Measurements from ENCODE around the gene FGD6.
"Not testable (repeated sequence)": the region's sequence is repeated elsewhere in the genome, so short reads cannot be mapped to it uniquely, and the experiment has no call there.

Gene FGD6

DNA sequence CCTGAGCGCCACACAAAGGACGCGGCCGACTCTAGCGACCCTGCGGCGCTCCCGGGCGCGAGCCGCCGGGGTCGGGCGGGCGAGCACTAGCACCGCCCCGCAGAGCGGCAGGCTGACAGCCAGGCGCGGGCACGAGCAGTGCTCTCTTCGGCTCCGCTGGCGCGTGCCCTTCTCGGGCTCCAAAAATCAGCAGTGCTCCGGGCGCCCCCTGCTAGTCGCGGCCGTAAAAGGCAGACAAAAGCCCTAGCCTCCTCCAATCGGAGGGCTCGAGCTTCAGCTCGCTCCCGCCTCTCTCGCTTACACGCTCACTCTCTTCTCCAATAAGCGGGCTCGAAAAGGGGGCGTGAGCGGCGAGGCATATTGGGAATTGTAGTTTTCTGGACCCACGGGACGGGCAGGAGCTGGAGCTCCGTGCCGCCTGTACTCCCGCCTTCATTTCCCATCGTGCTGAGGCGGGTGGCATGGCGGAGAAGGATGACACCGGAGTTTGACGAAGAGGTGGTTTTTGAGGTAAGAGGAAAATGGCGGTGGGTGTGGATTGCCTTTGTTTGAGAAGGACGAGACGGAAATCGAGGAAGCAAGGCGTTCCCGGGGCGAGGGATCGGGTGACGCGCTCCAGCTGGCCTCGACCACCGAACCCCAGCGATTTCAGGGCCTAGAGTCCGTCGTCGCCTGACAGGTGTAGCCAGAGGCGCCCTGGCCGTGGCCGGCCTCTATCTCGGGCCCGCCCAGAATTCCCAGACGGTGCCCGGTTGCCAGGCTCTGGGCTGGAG is at the start of gene FGD6, which contains the start of gene VEZT:
TSS of gene FGD6 (minus strand) at position 91 of the 773 bp plus-strand sequence. CDS start 227 bp downstream, outside the sequence.
TSS of gene VEZT (plus strand) at position 431 of the 773 bp plus-strand sequence. CDS start at position 475, 44 bp downstream.
- peak; percentile 99 for DNase-seq (ENCODE audit: low spot score)

DNA sequence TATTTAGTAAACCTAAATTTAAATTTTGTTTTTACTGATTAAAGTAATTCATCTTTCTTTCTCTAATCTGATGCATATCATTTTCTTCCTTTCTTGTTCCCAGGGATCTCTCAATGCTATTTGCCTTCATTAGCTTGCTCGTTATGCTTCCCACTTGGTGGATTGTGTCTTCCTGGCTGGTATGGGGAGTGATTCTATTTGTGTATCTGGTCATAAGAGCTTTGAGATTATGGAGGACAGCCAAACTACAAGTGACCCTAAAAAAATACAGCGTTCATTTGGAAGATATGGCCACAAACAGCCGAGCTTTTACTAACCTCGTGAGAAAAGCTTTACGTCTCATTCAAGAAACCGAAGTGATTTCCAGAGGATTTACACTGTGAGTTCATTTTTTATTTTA is 49.0 kb upstream of the FGD6 start:
- DNase-seq (ENCODE audit: low spot score), result no peak

DNA sequence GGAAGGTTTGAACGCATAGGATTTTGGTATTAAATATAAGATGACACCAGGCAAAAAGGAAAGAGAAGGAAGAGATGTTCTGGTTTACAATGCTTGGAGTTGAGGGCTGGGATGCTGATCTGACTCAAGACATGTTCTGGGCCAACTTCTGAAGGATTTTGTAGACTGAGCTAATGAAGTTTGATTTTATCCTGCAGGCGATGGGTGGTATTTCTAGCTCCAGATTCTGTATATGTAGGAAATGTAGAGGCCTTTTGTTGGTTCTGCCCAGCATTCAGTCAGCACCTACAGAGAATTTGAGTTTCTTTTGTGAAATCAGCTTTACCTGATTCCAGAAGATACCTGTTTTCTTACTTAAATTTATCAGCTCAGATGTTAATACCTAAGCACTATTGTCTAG is 48.5 kb upstream of the FGD6 start:
- no peak for DNase-seq (ENCODE audit: low spot score)

DNA sequence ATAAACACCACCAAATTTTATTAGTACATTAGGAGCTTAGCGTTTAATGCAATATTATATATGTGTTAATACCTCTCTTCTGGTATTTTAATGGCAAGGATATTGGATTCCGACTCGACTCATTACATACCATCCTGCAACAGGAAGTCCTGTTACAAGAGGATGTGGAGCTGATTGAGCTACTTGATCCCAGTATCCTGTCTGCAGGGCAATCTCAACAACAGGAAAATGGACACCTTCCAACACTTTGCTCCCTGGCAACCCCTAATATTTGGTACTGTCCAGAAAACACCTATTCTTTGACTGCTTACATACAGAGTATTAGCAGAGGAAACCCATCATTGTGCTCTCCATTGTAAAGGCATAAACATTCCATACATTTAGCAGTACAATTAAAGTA is 45.5 kb upstream of the FGD6 start:
- DNase-seq (ENCODE audit: low spot score), result no peak

DNA sequence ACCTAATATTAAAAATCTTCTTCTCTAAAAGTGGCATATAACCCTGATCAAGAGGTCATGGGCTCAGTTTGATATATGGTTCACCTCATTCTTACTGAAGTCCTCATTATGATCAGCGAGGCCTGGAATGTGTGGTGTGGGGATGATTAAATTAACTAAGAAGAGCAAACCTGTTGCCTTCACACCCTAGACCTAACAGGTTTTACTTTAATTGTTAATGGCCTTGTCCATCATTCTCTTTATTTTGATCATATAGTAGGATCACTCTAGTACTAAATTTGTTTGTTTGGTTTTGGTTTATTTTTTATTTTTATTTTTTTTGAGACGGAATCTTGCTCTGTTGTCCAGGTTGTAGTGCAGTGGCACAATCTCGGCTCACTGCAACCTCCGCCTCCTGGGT is 43.8 kb upstream of the FGD6 start:
- DNase-seq (ENCODE audit: low spot score), result no peak

DNA sequence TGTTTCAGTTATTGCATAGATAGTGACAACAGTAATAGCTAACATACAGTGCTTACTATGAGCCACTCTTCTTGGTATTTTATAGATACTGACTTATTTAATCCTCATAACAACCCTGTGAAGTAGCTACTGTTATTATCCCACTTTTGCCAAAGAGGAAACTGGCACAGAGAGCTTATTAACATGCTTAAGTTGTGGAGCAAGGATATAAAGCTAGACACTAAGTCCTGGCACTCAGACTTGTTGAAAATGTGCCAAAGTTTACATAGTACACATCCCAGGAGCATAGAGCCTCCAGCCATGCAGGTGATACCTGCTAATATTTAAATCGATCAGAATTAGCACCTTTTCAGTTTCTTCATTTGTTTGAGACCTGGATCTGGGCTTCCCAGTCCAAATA is 42.1 kb upstream of the FGD6 start:
- DNase-seq (ENCODE audit: low spot score), result no peak

DNA sequence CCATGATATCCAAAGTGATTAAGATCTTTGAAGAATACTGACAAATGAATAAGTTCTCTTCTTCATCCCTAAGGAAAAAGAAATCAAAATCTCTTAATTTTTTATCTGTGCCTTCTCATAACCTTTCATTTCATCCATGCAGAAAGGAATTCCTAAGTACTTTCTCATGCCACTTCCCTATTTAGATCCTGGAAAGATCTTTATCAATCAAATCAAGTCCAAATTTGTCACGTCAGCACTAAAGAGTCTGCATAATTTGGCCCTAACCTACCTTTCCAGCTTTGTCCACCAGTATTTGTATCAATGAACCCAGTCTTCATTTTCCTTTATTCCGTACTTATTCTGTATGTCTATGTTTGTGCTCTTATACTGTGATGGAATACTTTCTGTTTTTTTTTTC is 41.5 kb upstream of the FGD6 start:
- no peak for DNase-seq (ENCODE audit: low spot score)

DNA sequence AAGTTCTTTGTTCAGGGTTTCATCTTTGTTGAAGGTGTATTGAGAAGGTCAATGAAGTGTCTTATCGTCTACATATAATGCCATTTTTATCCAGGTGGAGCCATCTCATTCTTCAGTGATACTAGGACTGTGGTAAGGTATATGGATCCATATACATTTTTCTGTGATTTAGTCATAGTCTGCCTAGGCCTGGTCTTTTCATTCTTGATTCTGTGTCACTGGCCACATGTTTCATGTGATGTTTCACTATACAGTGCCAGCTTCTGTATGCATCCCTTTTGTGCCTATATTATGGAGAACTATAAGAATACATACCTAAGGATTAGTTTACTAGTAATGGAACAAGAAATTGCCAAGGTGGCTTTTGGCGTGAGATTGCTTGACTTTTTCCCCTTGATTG is 40.9 kb upstream of the FGD6 start:
- no peak for DNase-seq (ENCODE audit: low spot score)

DNA sequence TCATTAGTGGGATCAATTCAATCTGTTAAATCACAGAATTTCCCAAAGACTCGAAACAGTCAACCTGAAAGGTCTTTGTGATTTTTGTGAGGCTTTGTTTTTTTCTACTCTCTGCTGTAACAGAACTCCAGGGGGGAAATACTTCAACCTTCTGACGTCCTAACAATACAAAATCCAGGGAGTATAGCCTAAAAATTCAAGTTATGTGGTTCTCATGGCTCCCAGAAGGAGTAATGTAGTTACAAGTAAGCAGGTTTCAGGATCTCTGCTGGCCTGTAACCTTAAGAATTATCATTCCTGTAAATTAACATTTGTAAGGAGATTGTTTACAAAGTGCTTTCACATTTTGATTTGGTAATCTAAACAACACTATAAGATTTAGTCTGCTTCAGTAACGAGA is 40.3 kb upstream of the FGD6 start:
- DNase-seq (ENCODE audit: low spot score), result no peak

DNA sequence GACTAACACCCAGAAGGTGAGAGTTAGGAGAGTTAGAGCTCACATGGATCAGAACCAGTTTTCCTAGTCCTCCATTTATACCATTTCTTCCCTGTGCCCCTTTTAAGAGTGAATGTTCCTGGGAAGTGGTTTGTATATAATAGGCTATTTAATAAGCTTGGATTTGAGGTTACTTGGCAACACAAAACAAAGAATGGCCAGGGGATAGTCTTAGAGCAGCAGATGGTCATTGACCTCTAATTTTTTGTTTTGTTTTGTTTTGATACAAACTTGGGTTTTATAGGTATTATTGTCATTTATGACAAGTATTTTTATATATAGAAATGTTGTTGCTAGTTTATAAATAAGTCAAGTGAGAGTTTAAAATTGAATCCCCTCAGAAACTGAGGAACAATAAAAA is 36.1 kb upstream of the FGD6 start:
- DNase-seq (ENCODE audit: low spot score), result no peak

DNA sequence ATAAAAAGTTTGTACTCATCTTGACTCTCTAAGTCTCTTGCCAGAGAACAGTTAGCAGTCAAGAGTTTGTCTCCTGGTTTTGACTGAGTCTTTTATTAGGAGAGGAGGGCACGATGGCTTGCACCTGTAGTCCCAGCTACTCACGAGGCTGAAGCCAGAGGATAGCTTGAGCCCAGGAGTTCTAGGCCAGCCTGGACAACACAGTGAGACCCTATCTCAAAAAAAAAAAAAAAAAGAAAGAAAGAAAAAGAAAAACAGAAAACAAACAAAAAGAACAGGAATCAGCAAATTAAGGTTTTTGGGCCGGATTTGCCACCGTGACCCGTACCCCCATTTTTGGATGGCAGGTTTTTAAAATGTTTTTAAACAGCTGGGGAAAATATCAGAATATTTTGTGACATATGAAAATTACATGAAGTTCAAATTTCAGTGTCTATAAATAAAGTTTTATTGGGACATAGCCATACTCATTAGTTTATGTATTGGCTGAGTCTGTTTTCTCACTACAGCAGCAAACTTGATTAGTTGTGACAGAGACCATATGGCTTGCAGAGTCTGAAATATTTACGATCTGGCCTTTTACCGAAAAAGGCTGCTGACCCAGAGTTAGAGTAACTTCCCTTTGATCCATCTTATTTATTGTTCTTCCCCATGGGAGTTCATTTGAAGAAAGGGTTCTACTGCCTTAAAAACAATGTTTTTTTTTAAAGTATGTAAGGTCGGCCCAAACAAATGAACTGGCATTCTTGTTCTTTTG is 31.5 kb upstream of the FGD6 start:
- no peak for DNase-seq (ENCODE audit: low spot score)

DNA sequence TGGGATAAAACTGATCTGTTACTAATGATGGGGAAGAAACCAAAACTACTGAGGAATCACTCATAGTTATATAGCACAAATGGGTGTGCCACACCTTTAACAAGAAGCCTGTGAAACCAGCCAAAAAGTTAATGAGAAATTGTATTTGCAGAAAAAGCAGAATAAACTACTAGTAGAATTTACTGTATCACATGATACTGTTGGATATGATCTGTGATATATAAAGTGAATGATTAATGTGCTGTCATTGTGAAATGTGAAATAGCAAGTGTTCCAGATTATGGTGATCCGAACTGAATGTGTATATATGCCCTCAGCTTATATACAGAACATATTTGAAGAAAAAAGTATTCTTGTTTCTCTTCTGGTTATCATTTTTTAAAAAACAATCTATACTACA is 30.8 kb upstream of the FGD6 start:
- DNase-seq (ENCODE audit: low spot score), result no peak

DNA sequence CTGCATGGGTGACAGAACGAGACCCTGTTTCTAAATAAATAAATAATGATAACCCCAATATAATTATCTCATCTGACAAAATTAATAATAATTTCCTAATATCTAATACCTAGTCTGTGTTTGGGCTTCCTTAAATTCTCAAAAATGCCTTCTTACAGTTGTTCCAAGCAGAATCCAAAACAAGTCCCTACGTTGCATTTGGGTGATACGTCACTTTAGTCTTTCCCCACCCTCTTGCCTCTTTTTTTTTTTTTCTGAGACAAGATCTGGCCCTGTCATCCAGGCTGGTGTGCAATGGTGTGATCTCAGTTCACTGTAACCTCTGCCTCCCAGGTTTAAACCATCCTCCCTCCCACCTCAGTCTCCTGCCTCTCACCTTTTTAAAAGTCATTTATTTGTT is 27.1 kb upstream of the FGD6 start:
- DNase-seq (ENCODE audit: low spot score), result no peak

DNA sequence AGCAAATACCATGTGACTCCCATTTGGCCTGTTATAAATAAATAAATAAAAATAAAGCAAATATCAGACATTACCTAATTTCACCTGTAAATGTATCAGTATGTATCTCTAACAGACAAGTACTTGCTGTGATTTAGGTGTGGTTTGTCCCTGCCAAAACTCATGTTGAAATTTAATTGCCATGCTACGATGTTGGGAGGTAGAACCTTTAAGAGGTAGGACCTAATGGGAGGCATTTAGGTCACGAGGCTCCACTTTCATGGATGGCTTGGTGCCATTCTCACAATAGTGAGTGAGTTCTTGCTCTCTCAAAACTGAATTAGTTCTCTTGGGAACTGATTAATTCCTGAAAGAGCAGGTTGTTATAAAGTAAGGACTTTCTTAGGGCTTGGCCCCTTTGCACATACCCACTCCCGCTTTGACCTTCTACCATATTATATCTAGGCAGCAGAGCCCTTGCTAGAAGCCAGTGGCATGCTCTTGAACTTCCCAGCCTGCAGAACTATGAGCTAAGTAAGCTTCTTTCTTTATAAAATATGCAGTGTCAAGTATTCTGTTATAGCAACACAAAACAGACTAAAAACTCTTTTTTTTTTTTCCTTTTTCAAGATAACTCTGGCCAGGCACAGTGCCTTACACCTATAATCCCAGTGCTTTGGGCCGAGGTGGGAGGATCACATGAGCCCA is 26.4 kb upstream of the FGD6 start:
- DNase-seq (ENCODE audit: low spot score), result no peak

DNA sequence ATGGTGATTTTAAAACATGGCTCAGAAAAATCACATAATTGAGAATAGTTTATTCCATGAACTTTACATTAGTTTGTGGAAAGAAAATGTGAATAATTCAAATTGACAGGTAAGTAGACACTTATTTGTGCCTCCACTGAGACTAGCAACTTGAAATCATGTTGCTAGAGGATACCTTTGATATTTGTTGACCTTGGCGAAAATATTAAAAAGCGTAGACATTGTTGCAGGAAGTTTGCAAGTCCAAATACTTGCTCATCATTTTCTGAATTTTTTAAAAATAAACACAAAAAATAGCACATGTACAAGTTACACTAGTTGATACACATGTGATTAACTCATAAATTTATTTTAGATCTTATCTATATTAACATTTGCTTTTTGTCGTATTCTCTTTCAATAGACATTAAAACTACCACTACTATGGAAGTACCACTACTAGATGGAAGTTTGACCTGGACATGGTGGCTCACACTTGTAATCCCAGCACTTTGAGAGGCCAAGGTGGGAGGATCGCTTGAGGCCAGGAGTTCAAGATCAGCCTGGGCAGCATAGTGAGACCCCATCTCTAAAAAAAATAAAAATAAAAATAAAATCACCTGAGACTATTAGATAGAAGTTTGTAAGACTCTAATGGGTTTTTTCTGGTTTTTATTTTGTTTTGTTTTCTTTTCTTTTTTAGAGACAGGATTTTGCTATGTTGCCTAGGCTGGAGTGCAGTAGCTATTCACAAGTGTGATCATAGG is 24.7 kb upstream of the FGD6 start:
- DNase-seq (ENCODE audit: low spot score), result no peak

DNA sequence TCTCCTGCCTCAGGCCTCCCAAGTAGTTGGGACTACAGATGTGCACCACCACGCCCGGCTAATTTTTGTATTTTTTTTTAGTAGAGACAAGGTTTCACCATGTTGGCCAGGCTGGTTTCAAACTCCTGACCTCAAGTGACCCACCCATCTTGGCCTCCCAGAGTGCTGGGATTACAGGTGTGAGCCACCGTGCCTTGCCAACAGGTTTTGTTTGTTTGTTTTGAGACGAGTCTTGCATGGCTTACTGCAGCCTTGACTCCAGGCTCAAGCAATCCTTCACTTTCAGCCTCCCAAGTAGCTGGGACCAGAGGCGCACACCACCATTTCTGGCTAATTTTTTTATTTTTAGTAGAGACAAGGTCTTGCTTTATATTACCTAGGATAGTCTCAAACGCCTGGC is 23.9 kb upstream of the FGD6 start:
- DNase-seq (ENCODE audit: low spot score), result not testable (repeated sequence)

DNA sequence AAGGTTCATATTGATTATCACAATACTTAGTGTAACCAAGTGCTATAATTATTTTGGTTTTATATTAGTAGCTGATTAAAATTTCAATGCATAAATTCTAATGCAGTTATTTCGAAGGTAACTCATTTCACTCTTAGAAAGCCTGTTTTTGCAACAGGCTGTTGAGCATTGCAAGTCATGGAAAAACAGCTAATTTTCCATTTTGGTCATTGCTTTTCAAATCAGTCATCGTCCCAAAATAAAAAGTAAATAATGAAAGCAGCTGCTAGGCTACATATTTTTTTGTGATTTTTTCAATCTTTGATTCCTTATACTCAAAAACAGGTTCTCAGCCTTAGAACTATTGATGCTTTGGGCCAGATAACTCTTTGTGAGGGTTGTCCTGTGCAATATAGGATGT is 23.3 kb upstream of the FGD6 start:
- no peak for DNase-seq (ENCODE audit: low spot score)

DNA sequence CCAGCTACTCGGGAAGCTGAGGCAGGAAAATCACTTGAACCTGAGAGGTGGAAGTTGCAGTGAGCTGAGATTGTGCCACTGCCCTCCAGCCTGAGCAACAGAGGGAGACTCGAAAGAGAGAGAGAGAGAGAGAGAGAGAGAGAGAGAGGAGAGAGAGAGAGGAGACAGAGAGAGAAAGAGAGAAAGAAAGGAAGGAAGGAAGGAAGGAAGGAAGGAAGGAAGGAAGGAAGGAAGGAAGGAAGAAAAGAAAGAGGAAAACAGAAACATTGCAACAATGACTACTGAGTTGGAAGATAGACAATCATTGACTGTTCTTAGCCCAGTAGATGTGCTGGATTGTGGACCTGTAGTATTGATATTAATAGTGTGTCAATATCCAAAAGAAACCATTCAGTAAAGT is 22.6 kb upstream of the FGD6 start:
- DNase-seq (ENCODE audit: low spot score), result not testable (repeated sequence)

DNA sequence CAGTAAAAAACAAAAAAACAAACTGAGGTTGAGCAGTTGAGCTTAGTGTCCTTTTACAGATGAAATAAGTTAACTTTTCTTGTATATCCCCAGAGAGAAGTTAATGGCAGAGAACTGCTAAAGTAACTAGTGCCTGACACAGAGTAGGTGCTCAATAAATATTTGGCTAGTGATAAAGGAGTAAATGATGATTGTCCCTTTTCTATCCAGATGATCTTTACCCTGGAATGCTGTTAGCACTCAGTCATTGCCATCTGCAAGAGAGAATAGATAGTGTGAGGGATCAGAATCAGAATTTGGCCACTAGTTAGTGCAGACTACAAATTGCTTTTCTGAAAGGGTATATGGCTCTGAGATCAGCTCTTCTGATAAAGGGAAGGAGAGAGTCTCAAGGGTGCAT is 21.9 kb upstream of the FGD6 start:
- DNase-seq (ENCODE audit: low spot score), result no peak

DNA sequence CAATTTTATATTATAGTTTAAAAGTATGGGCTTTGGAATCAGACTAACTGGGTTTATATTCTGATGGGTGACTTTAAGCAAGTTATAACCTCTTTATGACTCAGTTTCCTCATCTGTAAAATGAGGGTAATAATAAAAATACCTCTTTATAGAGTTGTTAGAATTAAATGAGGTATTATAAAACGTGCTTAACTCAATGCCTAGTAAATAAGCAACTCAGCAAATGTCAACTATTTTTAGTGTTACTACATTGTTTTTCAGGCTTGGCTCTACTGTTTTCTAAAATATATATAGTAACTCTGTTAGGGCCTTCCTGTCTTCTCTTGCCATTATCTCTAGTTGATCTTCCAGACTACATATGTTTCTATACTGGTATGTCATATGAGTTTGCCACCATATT is 20.9 kb upstream of the FGD6 start:
- no peak for DNase-seq (ENCODE audit: low spot score)

DNA sequence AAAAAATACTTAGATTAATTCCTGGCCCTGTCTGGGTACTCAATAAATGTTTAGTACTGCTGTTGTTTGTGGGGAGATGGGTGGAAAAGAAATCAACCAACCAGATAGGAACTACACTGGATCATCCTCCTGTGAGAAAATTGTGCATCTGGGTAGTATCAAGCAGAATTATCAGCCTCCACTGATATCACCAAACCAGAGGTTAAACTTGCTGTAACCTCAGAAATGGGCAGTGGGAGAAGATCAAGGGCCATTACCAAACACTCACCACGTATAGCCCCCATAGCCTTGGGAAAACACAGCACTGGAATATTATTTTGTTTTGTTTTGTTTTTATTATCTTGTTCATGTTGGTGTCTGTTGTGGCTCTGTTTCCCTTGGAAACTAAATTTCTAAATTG is 20.0 kb upstream of the FGD6 start:
- no peak for DNase-seq (ENCODE audit: low spot score)

DNA sequence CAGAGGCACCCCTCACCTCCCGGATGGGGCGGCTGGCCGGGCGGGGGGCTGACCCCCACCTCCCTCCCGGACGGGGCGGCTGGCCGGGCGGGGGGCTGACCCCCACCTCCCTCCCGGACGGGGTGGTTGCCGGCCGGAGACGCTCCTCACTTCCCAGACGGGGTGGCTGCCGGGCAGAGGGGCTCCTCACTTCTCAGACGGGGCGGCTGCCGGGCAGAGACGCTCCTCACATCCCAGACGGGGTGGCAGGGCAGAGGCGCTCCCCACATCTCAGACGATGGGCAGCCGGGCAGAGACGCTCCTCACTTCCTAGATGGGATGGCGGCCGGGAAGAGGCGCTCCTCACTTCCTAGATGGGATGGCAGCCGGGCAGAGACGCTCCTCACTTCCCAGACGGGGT is 18.4 kb upstream of the FGD6 start:
- DNase-seq (ENCODE audit: low spot score), result not testable (repeated sequence)
